SU-DHL-6 (cell line): ENCODE measurements around the gene CDH16.

Experiments
- EZH2phosphoT487 ChIP-seq: fragments of 200-600 bp; sonication (generic), shearing (Covaris generic); conservative IDR thresholded peaks from 2 replicates; pipeline ENCODE4 v1.6.1; 2018; ENCODE audit warnings: mild to moderate bottlenecking, antibody characterized with exemption, low read length, moderate library complexity, mixed read lengths
- TF ChIP-seq, protein P1 (sequence below): fragments of 200-600 bp; sonication (generic); IDR thresholded peaks from one replicate; pipeline ENCODE4 v1.5.1; 2017; ENCODE audit warnings: antibody characterized with exemption, mild to moderate bottlenecking, low read length, moderate library complexity; ENCODE audit not compliant: insufficient read depth, poor library complexity, severe bottlenecking

- TF ChIP-seq, protein P1, sequence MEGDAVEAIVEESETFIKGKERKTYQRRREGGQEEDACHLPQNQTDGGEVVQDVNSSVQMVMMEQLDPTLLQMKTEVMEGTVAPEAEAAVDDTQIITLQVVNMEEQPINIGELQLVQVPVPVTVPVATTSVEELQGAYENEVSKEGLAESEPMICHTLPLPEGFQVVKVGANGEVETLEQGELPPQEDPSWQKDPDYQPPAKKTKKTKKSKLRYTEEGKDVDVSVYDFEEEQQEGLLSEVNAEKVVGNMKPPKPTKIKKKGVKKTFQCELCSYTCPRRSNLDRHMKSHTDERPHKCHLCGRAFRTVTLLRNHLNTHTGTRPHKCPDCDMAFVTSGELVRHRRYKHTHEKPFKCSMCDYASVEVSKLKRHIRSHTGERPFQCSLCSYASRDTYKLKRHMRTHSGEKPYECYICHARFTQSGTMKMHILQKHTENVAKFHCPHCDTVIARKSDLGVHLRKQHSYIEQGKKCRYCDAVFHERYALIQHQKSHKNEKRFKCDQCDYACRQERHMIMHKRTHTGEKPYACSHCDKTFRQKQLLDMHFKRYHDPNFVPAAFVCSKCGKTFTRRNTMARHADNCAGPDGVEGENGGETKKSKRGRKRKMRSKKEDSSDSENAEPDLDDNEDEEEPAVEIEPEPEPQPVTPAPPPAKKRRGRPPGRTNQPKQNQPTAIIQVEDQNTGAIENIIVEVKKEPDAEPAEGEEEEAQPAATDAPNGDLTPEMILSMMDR = no peak
- no peak for TF ChIP-seq EZH2phosphoT487
These were observed 24.9 kb upstream of the CDH16 start for GRCh38 chr16:66943426-66944053.
